Lung (tissue), 12 donors: ENCODE data around the gene CELF2. TPM values are rescaled to one million over a fixed set of nuclear protein-coding genes. Genes with fewer than 3 reads are reported as not detected.

Experiments
- ATAC-seq: fragments of 200-7000 bp; cut with Tn5 transposase; one replicate; pipeline ENCODE4 v1.9.1; 2020; ENCODE audit warnings: moderate number of reproducible peaks; ENCODE audit not compliant: insufficient read depth, low FRiP score
- DNase-seq, 3 donors: peaks; one replicate each; pipeline ENCODE4 v3.0.0-alpha.2; 2013 to 2017
- H3K27ac ChIP-seq, 2 donors: one replicate each; pipeline ENCODE4 v1.5.1; 2013; ENCODE audit warnings: mild to moderate bottlenecking in 2 of 2, moderate library complexity in 2 of 2, control low read depth in 1 of 2, inconsistent platforms in 1 of 2, low read depth in 1 of 2, low read length in 1 of 2
- H3K27me3 ChIP-seq, 3 donors: one replicate each; pipeline ENCODE4 v1.5.1; 2013; ENCODE audit warnings: low read length in 2 of 3; ENCODE audit not compliant: control insufficient read depth in 3 of 3, insufficient read depth in 3 of 3
- H3K36me3 ChIP-seq, 4 donors: one replicate each; pipeline ENCODE4 v1.5.1; 2013; ENCODE audit warnings: low read length in 4 of 4, mild to moderate bottlenecking in 1 of 4, moderate library complexity in 1 of 4; ENCODE audit not compliant: control insufficient read depth in 4 of 4, insufficient read depth in 4 of 4
- H3K4me1 ChIP-seq, 5 donors: one replicate each; pipeline ENCODE4 v1.5.1; 2013; ENCODE audit warnings: low read length in 5 of 5, mild to moderate bottlenecking in 2 of 5, moderate library complexity in 1 of 5; ENCODE audit not compliant: control insufficient read depth in 5 of 5, insufficient read depth in 5 of 5
- H3K4me3 ChIP-seq: one replicate; pipeline ENCODE4 v1.5.1; 2013; ENCODE audit warnings: mild to moderate bottlenecking, control low read depth, moderate library complexity
- H3K9ac ChIP-seq, 2 donors: one replicate each; pipeline ENCODE4 v1.5.1; 2013; ENCODE audit warnings: low read length in 2 of 2, control low read depth in 1 of 2; ENCODE audit not compliant: insufficient read depth in 1 of 2
- H3K9me3 ChIP-seq, 4 donors: one replicate each; pipeline ENCODE4 v1.5.1; 2013; ENCODE audit warnings: low read length in 3 of 4, mild to moderate bottlenecking in 1 of 4, moderate library complexity in 1 of 4; ENCODE audit not compliant: control insufficient read depth in 4 of 4, insufficient read depth in 3 of 4
- CTCF ChIP-seq: IDR thresholded peaks from 2 replicates; pipeline ENCODE4 v1.5.1; 2012; ENCODE audit warnings: mild to moderate bottlenecking; ENCODE audit errors: control extremely low read depth, extremely low read depth
- WGBS, 2 donors: extraction: QIAGEN DNeasy Blood & Tissue Kit; methylation state at CpG; one replicate each; pipeline ENCODE4 v1.1.7; 2013; 5-methylcytosine and 5-hydroxymethylcytosine counted together
- polyA plus RNA-seq, 2 donors: library from polyadenylated mRNA; stranded (reverse); fragments of 200-250 nt; gene quantifications; one replicate each; pipeline ENCODE4 v1.2.1, GENCODE V29; 2013
- total RNA-seq, 2 donors: library from RNA; depleted of rRNA in 1 of 2; stranded (reverse); fragments of >200 nt in 1 of 2; gene quantifications; one replicate each; pipeline ENCODE4 v1.2.1, GENCODE V29; 2014 to 2021
- donor health status: control.
- donor health status: control.
- donor health status: Bipolar disorder and iron deficiency.
- donor health status: healthy.
- donor health status: DM: yes; HTN: yes; CAD: no.

CELF2 gene
- total and polyA plus RNA-seq, 4 donors: 13.6 to 115 (median 63.7) TPM

- peaks cover 0 to 2% (median 0%) of the 10 kb centered on the region in 5 donors for H3K4me1 ChIP-seq
- ATAC-seq (no peak), DNase-seq (no peak)
- H3K4me3 ChIP-seq: no peak overlapping the region
- peaks cover 0 to 2% (median 0%) of the 10 kb centered on the region in 4 donors for H3K9me3 ChIP-seq
- no peak for TF ChIP-seq CTCF
- H3K27ac ChIP-seq: no peak overlapping the region
- 84 to 91% methylated on average over 17 of the region's 17 CpGs for WGBS, 2 donors
- no peaks in the 10 kb centered on the region for H3K27me3 ChIP-seq
- H3K9ac ChIP-seq: no peak overlapping the region
- no peaks in the 10 kb centered on the region for H3K36me3 ChIP-seq
These were observed 362.1 kb downstream of the CELF2 start for GRCh38 chr10:11379771-11380170.

DNA sequence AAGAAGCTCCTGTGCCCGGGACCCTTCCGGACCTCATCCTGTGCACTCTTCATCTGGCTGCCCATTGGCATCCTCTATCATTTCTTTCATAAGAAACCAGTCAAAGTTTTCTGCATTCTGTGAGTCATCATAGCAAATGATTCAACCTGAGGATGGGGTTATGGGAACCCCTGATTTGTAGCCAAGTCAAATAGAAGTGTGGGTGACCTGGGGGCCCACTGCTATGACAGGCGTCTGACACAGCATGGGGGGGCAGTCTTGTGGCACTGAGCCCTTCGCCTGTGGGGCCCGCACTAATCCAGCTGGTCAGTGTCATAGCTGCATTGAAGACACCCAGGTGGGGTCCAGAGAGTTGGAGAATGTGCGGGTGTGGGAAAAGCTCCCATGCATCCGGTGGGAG lies 363.4 kb downstream of the CELF2 start:
- no peak for TF ChIP-seq CTCF
- Histone ChIP-seq H3K9me3 (peaks cover 0 to 3% (median 0%) of the 10 kb centered on the region in 4 donors), H3K27me3 (no peaks in the 10 kb centered on the region), H3K36me3 (no peaks in the 10 kb centered on the region), H3K4me3 (no peak overlapping the region), H3K9ac (no peak overlapping the region), H3K4me1 (peaks cover 0 to under 1% (median 0%) of the 10 kb centered on the region in 5 donors), H3K27ac (no peak overlapping the region)
- WGBS, 2 donors: 90 to 96% methylated on average over 7 of the region's 7 CpGs
- no peak for ATAC-seq
- DNase-seq: no peak

GRCh38 chr10:11381511-11381910 lies 363.8 kb downstream of the CELF2 start:
- H3K27ac ChIP-seq: no peak overlapping the region
- peaks cover 0 to 3% (median 0%) of the 10 kb centered on the region in 4 donors for H3K9me3 ChIP-seq
- 54 to 70% methylated on average over 5 of the region's 5 CpGs for WGBS, 2 donors
- ATAC-seq (no peak), DNase-seq (no peak)
- no peak overlapping the region for H3K4me3 ChIP-seq
- H3K4me1 ChIP-seq: no peaks in the 10 kb centered on the region
- no peak overlapping the region for H3K9ac ChIP-seq
- no peak for TF ChIP-seq CTCF
- H3K36me3 ChIP-seq: no peaks in the 10 kb centered on the region
- no peaks in the 10 kb centered on the region for H3K27me3 ChIP-seq

DNA sequence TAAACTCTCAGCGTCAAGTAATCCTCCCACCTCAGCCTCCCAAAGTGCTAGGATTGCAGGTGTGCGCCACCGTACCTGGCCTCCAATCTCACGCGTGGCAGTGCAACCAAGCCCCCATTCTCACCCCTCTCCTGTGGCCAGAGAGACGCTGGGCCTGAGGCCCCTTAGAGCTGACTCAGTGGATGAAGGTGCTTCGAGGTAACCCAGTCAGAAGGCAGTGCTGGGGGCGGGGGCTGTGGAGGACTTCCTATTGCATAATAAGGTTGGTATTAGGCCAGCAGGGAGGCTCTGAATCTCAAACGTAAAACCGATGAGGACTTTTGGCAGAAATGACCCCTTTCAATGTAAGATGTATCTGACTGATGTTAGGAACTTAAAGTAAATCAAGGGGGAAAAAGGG lies 364.5 kb downstream of the CELF2 start:
- ATAC-seq: no peak
- Histone ChIP-seq H3K4me3 (no peak overlapping the region), H3K4me1 (no peaks in the 10 kb centered on the region), H3K27me3 (no peaks in the 10 kb centered on the region), H3K27ac (no peak overlapping the region), H3K9ac (no peak overlapping the region), H3K36me3 (no peaks in the 10 kb centered on the region), H3K9me3 (peaks cover 0 to 3% (median 0%) of the 10 kb centered on the region in 4 donors)
- WGBS, 2 donors: 72 to 74% methylated on average over 10 of the region's 10 CpGs
- DNase-seq: no peak
- TF ChIP-seq CTCF: no peak
